SK-N-MC (cell line): Measurements from ENCODE around the gene GSG1L.

Source experiments
- DNase-seq: peaks from one replicate; pipeline ENCODE4 v3.0.0-alpha.2; 2011; ENCODE audit warnings: low read depth, low spot score
- H3K27ac ChIP-seq: fragments of 200-600 bp; sonication (generic); 2 replicates; pipeline ENCODE4 v1.5.1; 2016; ENCODE audit warnings: mixed run types
- H3K36me3 ChIP-seq: fragments of 200-600 bp; sonication (generic); 2 replicates; pipeline ENCODE4 v1.6.1; 2017; ENCODE audit warnings: antibody characterized with exemption, low read length, mixed read lengths; ENCODE audit not compliant: insufficient read depth
- H3K4me3 ChIP-seq: fragments of 200-600 bp; sonication (generic); 2 replicates; pipeline ENCODE4 v1.5.1; 2016
- H3K9ac ChIP-seq: fragments of 200-600 bp; sonication (generic); 2 replicates; pipeline ENCODE4 v1.8.0; 2017; ENCODE audit warnings: mixed run types, mixed read lengths; ENCODE audit not compliant: insufficient read length
- H3K9me3 ChIP-seq: fragments of 200-600 bp; sonication (generic); 2 replicates; pipeline ENCODE4 v1.6.1; 2017; ENCODE audit warnings: low read depth, mild to moderate bottlenecking, antibody characterized with exemption, low read length, moderate library complexity, mixed read lengths
- EZH2 ChIP-seq: fragments of 200-600 bp; sonication (generic); IDR thresholded peaks from one replicate; pipeline ENCODE4 v1.6.1; 2017; ENCODE audit warnings: antibody characterized with exemption
- FOXP2 ChIP-seq: optimal IDR thresholded peaks from 2 replicates; pipeline ENCODE3; 2011; ENCODE audit warnings: mild to moderate bottlenecking, moderate library complexity; ENCODE audit not compliant: insufficient read depth; ENCODE audit errors: extremely low read length, control extremely low read depth
- POLR2AphosphoS5 ChIP-seq: IDR thresholded peaks from 2 replicates; pipeline ENCODE4 v1.6.1; 2012; ENCODE audit warnings: mild to moderate bottlenecking, low read depth, low read length, borderline replicate concordance

GSG1L gene

GRCh38 chr16:27806986-27807385, 256.5 kb downstream of the GSG1L start:
- Histone ChIP-seq H3K9me3 (no peaks in the 10 kb centered on the region), H3K27ac (no peak overlapping the region), H3K36me3 (no peaks in the 10 kb centered on the region), H3K4me3 (no peak overlapping the region), H3K9ac (no peak overlapping the region)
- no peak for DNase-seq
- TF ChIP-seq EZH2 = no peak
- no peak for TF ChIP-seq FOXP2
- no peak for TF ChIP-seq POLR2AphosphoS5

GRCh38 chr16:27806388-27806787, 257.1 kb downstream of the GSG1L start:
- no peaks in the 10 kb centered on the region for H3K9me3 ChIP-seq
- H3K9ac ChIP-seq = no peak overlapping the region
- no peaks in the 10 kb centered on the region for H3K36me3 ChIP-seq
- TF ChIP-seq POLR2AphosphoS5 (no peak), FOXP2 (no peak), EZH2 (no peak)
- no peak overlapping the region for H3K4me3 ChIP-seq
- H3K27ac ChIP-seq = no peak overlapping the region
- DNase-seq = no peak

GRCh38 chr16:27805828-27806351, 257.6 kb downstream of the GSG1L start:
- no peak for DNase-seq
- no peaks in the 10 kb centered on the region for H3K36me3 ChIP-seq
- H3K27ac ChIP-seq = no peak overlapping the region
- no peaks in the 10 kb centered on the region for H3K9me3 ChIP-seq
- H3K4me3 ChIP-seq = no peak overlapping the region
- H3K9ac ChIP-seq = no peak overlapping the region
- TF ChIP-seq FOXP2 = no peak

GRCh38 chr16:27803775-27804549, 259.6 kb downstream of the GSG1L start:
- no peak for TF ChIP-seq POLR2AphosphoS5
- no peak for TF ChIP-seq EZH2
- no peak for TF ChIP-seq FOXP2
- H3K4me3 ChIP-seq = no peak overlapping the region
- H3K9ac ChIP-seq = no peak overlapping the region
- H3K27ac ChIP-seq = no peak overlapping the region
- H3K9me3 ChIP-seq = no peaks in the 10 kb centered on the region
- H3K36me3 ChIP-seq = no peaks in the 10 kb centered on the region
- no peak for DNase-seq

GRCh38 chr16:27802664-27803439, 260.7 kb downstream of the GSG1L start:
- DNase-seq = no peak
- no peak overlapping the region for H3K4me3 ChIP-seq
- no peaks in the 10 kb centered on the region for H3K36me3 ChIP-seq
- no peaks in the 10 kb centered on the region for H3K9me3 ChIP-seq
- TF ChIP-seq EZH2 = no peak
- TF ChIP-seq POLR2AphosphoS5 = no peak
- no peak for TF ChIP-seq FOXP2
- H3K27ac ChIP-seq = no peak overlapping the region
- H3K9ac ChIP-seq = no peak overlapping the region

GRCh38 chr16:27801289-27801945, 262.1 kb downstream of the GSG1L start:
- Histone ChIP-seq H3K9me3 (no peaks in the 10 kb centered on the region), H3K4me3 (no peak overlapping the region), H3K9ac (no peak overlapping the region), H3K36me3 (no peaks in the 10 kb centered on the region), H3K27ac (no peak overlapping the region)
- no peak for TF ChIP-seq FOXP2
- no peak for TF ChIP-seq POLR2AphosphoS5
- no peak for TF ChIP-seq EZH2
- DNase-seq = no peak

- no peak overlapping the region for H3K4me3 ChIP-seq
- no peaks in the 10 kb centered on the region for H3K36me3 ChIP-seq
- no peak for TF ChIP-seq POLR2AphosphoS5
- TF ChIP-seq EZH2 = no peak
- TF ChIP-seq FOXP2 = no peak
- H3K9me3 ChIP-seq = no peaks in the 10 kb centered on the region
- H3K27ac ChIP-seq = no peak overlapping the region
- H3K9ac ChIP-seq = no peak overlapping the region
- no peak for DNase-seq
Measured at GRCh38 chr16:27800817-27801216, 262.7 kb downstream of the GSG1L start.

GRCh38 chr16:27799896-27800295, 263.6 kb downstream of the GSG1L start:
- no peak for TF ChIP-seq POLR2AphosphoS5
- no peak for TF ChIP-seq EZH2
- no peak for TF ChIP-seq FOXP2
- Histone ChIP-seq H3K9me3 (no peaks in the 10 kb centered on the region), H3K4me3 (no peak overlapping the region), H3K9ac (no peak overlapping the region), H3K27ac (no peak overlapping the region), H3K36me3 (no peaks in the 10 kb centered on the region)
- no peak for DNase-seq
